ENCODE data around the gene SPATA33. TPM values are rescaled to one million over a fixed set of nuclear protein-coding genes. Genes with fewer than 3 reads are reported as not detected.
"Not testable (repeated sequence)": the region's sequence is repeated elsewhere in the genome, so short reads cannot be mapped to it uniquely, and the experiment has no call there.

Gene SPATA33
- total RNA-seq, 1 donor from 2014 or later = 2.2 TPM

DNA sequence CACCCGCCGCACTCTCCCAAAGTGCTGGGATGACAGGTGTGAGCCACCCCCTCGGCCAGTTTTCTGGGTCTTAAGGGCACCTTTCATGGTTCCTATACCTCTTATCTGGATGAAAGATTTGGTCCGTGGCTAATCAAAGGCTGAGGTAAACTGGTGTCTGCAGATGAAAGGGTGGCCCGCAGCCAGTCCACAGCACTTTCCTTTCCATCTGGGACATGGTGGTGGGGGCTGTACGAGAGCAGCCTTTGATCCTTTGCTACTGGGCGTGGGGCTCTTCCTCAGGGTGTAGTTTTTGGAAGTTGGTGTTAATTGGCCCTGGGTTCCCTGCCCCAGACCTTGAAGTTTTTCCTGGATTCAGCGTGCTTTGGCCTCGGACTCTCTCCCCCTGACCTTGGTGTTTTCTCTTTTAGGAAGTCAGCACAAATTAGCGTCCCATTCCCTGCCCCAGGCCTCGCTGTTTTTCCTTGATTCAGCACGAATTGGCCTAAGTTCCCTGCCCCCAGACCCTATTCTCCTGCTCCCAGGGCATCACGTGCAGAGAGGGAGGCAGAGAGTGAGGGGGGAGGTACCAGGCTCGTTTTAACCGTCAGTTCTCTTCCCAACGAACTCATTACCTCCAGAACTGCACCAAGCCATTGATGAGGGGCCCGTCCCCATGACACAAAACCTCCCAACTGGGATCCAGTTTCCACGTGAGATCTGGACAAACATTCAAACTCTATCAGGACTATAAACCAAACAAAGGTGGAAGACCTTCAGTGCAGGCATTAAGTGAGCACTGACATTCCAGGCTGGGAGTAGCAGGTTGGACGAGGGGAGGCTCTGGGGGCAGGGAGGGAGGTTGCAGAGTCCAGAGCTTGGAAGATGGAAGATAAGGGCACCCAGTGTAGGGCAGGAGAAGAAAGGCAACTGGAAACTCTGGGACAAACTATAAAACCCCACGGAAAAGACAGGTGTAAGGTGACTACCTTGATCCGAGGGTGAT is 32.6 kb upstream of the SPATA33 start:
- no peak for DNase-seq (ENCODE audit: low read depth, low spot score)

DNA sequence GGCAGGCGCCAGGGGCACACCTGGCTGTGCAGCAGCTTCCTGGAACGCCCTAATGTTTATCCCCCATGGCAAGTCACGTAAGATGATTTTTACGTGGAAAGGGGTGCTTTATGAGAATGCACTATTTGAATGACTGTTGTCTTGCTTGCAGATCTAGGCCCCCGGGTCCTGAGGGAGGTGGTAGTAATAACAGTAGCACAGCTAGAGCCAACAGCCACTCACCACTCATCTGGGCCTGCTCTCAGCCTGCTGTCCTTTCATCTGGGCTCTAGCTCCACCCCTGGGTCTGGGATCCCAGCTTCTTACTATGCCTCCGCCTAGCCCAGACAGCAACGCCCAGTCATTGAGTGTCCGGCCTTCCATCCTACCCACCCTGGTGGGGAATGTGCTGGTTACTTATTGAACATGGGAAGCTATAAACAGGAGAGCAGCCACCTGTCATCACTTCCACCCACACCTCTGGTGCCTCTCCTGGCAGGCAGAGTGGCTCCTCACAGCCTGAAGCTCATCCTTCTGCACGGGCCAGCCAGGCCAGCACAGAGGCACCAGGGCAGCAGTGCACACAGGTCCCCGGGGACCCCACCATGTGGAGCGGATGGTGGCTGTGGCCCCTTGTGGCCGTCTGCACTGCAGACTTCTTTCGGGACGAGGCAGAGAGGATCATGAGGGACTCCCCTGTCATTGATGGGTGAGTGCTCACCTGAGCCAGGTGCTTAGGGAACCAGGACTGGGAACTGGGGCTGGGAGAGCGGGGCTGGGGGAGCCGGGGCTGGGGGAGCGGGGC is 27.6 kb upstream of the SPATA33 start:
- no peak for DNase-seq (ENCODE audit: low read depth, low spot score)

DNA sequence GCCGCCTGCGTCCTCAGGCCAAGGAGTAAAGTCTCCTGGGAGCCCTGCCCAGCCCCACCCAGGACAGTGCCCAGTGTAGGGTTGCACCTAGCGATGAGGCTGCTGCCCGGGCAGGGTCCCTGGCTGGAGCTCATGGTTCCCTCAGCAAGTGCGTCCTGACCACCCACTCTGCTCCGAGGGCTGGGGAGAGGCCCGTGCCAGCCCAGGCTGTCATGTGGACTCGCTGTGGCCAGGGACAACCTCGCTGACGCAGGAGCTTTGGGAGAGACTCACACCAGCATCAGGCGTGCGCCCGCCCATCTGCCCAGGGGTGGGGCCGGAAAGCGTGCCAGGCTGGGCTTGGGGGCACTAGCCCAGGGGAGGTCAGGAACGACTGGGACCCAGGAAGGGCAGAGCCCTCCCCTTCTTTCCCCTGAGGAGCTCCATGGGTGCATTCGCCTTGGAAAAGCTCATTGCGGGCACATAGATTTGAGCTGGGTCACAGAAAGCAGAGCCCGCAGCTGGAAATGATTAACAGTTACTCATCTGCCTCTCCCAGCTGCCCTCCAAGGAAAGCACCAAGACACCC is 24.5 kb upstream of the SPATA33 start:
- DNase-seq (ENCODE audit: low read depth, low spot score) = no peak

- DNase-seq (ENCODE audit: low read depth, low spot score) = not testable (repeated sequence)
Observed at GRCh38 chr16:89634463-89635385, 22.9 kb upstream of the SPATA33 start.

DNA sequence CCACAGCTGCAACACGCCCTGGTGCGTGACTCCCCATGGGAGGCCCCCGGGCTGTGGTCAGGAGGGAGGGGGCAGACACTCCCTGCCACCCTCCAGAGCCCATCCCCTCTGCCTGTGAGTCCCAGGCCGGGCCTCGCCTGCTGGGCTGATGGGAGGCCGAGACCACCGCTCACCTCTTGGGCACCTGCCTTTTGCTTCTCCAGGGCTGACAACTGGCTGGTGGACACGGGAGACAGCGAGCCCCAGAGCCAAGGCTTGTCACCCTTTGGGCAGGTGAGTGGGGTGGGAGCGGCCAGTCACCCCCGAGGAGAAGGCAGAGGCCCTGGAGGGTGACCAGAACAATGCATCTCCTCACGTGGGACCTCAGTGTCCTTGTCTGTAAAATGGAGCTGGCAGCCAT is 21.0 kb upstream of the SPATA33 start:
- DNase-seq (ENCODE audit: low read depth, low spot score) = no peak

- no peak for DNase-seq (ENCODE audit: low read depth, low spot score)
Observed at GRCh38 chr16:89637379-89637778, 20.3 kb upstream of the SPATA33 start.

- DNase-seq (ENCODE audit: low read depth, low spot score) = no peak
Observed at GRCh38 chr16:89638455-89638854, 19.2 kb upstream of the SPATA33 start.

DNA sequence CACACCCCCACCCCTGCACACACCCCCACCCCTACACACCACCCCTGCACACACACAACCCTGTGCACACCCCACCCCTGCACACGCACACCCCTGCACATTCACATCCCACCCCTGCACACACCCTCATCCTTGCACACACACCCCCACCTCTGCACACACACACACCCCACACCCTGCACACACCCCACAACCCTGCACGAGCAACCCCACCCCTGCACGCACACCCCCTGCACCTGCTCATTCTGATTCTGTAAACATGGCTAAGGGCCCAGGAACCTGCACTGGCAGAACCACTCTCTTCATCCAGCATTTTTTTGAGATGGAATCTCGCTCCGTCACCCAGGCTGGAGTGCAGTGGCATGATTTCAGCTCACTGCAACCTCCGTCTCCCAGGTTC is 18.3 kb upstream of the SPATA33 start:
- DNase-seq (ENCODE audit: low read depth, low spot score) = no peak

- DNase-seq (ENCODE audit: low read depth, low spot score) = no peak
Observed at GRCh38 chr16:89641458-89642119, 16.0 kb upstream of the SPATA33 start.

DNA sequence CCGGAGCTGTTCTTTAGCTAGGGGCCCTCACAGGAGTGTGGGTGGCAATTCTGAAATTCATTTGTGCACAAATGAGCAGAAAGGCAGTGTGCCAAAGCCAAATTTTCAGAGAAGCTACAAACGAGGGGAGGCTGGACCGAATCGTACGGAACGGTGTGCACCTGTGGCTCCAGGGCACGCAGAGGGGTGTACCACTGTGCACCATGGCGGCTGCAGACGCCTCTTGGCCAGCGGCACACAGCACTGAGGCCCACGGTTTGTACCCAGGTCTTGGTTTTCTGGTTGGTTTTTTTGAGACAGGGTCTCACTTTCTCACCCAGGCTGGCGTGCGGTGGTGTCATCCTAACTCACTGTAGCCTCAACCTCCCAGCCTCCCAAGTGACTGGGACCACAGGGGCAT is 15.1 kb upstream of the SPATA33 start:
- no peak for DNase-seq (ENCODE audit: low read depth, low spot score)

- no peak for DNase-seq (ENCODE audit: low read depth, low spot score)
Observed at GRCh38 chr16:89643769-89644300, 13.8 kb upstream of the SPATA33 start.

- no peak for DNase-seq (ENCODE audit: low read depth, low spot score)
Observed at GRCh38 chr16:89645122-89645521, 12.5 kb upstream of the SPATA33 start.

DNA sequence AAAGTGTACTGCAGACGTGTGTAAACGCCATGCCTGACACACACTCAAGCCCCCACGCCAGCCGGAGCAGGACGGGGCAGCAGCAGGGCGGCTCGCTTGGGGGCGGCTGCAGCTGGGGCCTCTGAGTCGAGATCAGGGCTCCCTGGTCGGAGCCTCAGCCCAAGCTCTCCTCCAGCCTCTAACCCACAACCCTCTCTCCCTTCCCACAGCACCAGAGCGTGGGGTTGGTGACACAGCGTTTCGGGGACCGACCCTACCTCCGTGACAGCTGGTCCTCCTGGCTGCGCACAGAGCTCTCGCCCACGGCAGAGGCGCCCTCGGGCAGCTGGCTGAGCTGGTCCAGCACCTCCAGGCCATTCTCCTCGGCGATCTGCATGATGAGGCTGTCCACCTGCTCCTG is 11.4 kb upstream of the SPATA33 start:
- no peak for DNase-seq (ENCODE audit: low read depth, low spot score)

DNA sequence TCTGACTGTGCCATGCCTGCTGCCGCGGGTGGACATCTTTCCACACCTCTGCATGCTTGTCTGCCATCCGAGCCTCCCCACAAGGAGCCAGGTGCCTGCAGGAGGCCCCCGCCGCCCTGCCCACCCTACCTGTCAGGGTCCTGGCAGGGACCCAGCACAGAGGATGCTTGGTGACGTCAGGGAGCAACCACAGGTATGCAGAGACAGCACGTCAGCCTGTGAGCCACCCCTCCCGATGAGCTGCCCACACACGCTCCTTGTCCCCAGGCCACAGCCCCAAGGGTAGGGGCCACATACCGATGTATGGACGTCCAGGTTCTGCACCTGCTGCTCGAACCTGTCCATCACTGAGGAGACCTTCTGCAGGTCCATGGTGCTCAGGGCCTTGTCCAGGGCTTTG is 10.7 kb upstream of the SPATA33 start:
- DNase-seq (ENCODE audit: low read depth, low spot score) = no peak

- DNase-seq (ENCODE audit: low read depth, low spot score) = no peak
Observed at GRCh38 chr16:89651584-89651983, 6.1 kb upstream of the SPATA33 start.

DNA sequence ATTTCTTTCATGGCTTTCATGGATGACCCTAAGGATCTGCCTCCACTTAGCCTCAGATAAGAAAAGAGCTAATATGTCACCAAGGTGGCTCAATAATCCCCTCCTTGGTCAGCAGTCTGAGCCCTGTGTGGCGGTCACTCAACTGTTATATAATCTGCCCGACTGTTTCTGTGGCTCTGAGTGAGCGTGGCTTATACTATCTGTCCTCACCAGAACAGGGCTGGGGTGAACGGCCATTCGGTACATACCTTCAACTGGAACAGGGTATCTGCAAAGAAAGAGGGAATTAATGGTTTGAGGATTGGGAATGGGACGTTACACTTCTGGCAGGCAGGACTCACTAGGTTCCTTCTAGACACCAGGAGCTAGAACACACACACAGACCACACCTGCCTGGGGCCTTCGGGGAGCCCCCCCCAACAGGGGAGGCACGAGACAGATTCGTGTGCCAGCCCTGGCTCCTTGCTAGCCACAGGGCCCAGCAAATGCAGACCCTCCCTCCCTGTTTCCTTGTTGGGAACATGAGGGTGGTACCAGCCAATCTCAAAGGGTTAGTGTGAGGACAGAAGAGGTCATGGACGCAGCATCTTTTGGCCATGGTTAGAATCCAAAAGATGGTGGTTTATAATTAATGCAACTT is 3.9 kb upstream of the SPATA33 start:
- DNase-seq (ENCODE audit: low read depth, low spot score) = no peak

DNA sequence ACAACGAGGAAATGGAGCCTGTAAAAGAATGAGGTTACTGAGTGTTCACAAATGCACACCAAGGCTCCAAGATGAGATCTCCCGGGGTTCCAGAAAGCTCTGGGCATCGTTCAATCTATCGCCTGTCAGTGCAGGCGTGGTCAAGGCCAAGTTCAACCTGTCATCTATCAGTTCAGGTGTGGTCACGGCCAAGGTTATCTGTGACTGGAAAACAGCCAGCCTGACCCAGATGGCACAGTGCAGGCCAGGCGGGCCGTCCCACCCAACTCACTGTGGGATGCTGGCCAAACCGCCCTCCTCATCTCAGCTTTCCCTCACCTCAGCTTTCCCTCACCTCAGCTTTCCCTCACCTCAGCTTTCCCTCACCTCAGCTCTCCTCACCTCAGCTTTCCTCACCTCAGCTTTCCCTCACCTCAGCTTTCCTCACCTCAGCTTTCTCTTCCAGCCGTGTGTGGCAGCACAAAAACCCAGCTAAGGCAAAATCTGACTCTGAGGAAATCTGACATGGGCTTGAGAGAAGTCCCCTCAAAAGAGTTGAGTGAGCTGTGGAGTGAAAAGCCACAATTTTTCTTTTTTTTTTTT is 2.5 kb upstream of the SPATA33 start:
- no peak for DNase-seq (ENCODE audit: low read depth, low spot score)

DNA sequence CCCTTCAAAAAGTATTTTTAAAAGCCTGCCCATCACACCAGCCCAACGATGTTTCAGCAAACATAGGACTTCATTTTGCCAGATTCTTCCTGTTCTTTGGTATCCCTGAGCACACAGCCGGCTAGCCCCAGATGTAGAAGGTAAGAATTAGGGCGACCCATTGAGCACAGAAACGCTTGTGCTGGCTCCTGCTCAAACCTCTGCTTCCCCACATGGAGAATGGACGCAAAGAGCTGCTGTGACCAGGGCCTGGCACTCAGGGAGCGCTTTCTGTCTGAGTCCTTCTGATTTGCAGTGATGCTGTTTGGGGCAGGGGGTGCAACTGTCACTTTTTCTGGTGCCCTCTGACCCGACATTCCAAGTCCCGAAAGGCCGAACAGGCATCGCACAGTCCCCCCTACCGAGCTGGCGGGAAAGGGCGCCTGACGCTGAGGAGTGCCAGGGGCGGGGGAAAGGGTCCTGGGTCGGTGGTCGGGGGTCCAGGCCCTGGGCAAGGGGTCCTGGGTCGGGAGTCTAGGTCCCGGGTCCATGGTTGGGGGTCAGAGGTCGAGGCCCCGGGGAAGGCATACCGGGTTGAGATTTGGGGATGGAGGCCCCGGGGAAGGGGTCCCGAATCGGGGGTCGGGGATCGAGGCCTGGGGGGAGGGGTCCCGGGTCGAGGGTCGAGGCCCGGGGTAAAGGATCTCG is 1.1 kb upstream of the SPATA33 start:
- DNase-seq (ENCODE audit: low read depth, low spot score) = no peak
